ENCODE results near the gene FAM131C.
"Not testable (repeated sequence)": the region's sequence is repeated elsewhere in the genome, so short reads cannot be mapped to it uniquely, and the experiment has no call there.

FAM131C gene

GRCh38 chr1:16076865-16077238 is 3.4 kb upstream of the FAM131C start:
- no peak for DNase-seq (ENCODE audit: low spot score)

- DNase-seq (ENCODE audit: low spot score): no peak
Measured at GRCh38 chr1:16076031-16076864, 2.8 kb upstream of the FAM131C start.

GRCh38 chr1:16075337-16076030 is 2.0 kb upstream of the FAM131C start:
- DNase-seq (ENCODE audit: low spot score): no peak

GRCh38 chr1:16074217-16074616 is 766 bp upstream of the FAM131C start:
- no peak for DNase-seq (ENCODE audit: low spot score)

GRCh38 chr1:16072616-16073484 is 601 bp downstream of the FAM131C start:
- DNase-seq (ENCODE audit: low spot score): no peak

GRCh38 chr1:16072095-16072494 is 1.4 kb downstream of the FAM131C start:
- DNase-seq (ENCODE audit: low spot score): no peak

GRCh38 chr1:16071614-16072013 is 1.8 kb downstream of the FAM131C start:
- no peak for DNase-seq (ENCODE audit: low spot score)

- DNase-seq (ENCODE audit: low spot score): no peak
Measured at GRCh38 chr1:16070640-16071355, 2.7 kb downstream of the FAM131C start.

GRCh38 chr1:16068356-16069270 is 4.8 kb downstream of the FAM131C start:
- DNase-seq (ENCODE audit: low spot score): peak; percentile 56

GRCh38 chr1:16067933-16068332 is 5.5 kb downstream of the FAM131C start:
- no peak for DNase-seq (ENCODE audit: low spot score)

- DNase-seq (ENCODE audit: low spot score): no peak
Measured at GRCh38 chr1:16067127-16067768, 6.2 kb downstream of the FAM131C start.

- no peak for DNase-seq (ENCODE audit: low spot score)
Measured at GRCh38 chr1:16066245-16066644, 7.2 kb downstream of the FAM131C start.

GRCh38 chr1:16065269-16065576 is 8.2 kb downstream of the FAM131C start:
- no peak for DNase-seq (ENCODE audit: low spot score)

GRCh38 chr1:16064536-16065268 is 8.7 kb downstream of the FAM131C start:
- DNase-seq (ENCODE audit: low spot score): no peak

GRCh38 chr1:16063921-16064320 is 9.5 kb downstream of the FAM131C start:
- DNase-seq (ENCODE audit: low spot score): no peak

- no peak for DNase-seq (ENCODE audit: low spot score)
Measured at GRCh38 chr1:16063226-16063829, 10.1 kb downstream of the FAM131C start.

GRCh38 chr1:16062687-16063075 is 10.8 kb downstream of the FAM131C start:
- DNase-seq (ENCODE audit: low spot score): not testable (repeated sequence)

GRCh38 chr1:16061989-16062686 is 11.3 kb downstream of the FAM131C start:
- DNase-seq (ENCODE audit: low spot score): not testable (repeated sequence)

- no peak for DNase-seq (ENCODE audit: low spot score)
Measured at GRCh38 chr1:16061266-16061665, 12.2 kb downstream of the FAM131C start.
